ENCODE measurements around the gene FCAMR. TPM values are rescaled to one million over a fixed set of nuclear protein-coding genes. Genes with fewer than 3 reads are reported as not detected.
"Not testable (repeated sequence)": the region's sequence is repeated elsewhere in the genome, so short reads cannot be mapped to it uniquely, and the experiment has no call there.

The FCAMR gene
- polyA plus RNA-seq, 4 donors: 0.54 to 4.5 (median 0.91) TPM

- Histone ChIP-seq H3K27ac (ENCODE audit: low read depth in 1 of 3, low read length in 2 of 3) (peak overlapping the region in 2 of 3 donors; percentile 55 to 62), H3K27me3 (ENCODE audit: control insufficient read depth in 3 of 3, insufficient read depth in 3 of 3, low read length in 3 of 3) (no peaks in the 10 kb centered on the region), H3K4me1 (ENCODE audit: control insufficient read depth in 3 of 3, insufficient read depth in 2 of 3, low read depth in 1 of 3, low read length in 2 of 3) (peaks cover 4 to 31% (median 5%) of the 10 kb centered on the region in 3 donors), H3K9me3 (ENCODE audit: control insufficient read depth in 2 of 2, insufficient read depth in 1 of 2, low read depth in 1 of 2, low read length in 1 of 2) (no peaks in the 10 kb centered on the region), H3K36me3 (ENCODE audit: control insufficient read depth in 3 of 3, insufficient read depth in 2 of 3, low read depth in 1 of 3, low read length in 3 of 3) (peaks cover 5 to 37% (median 12%) of the 10 kb centered on the region in 3 donors), H3K4me3 (ENCODE audit: low read depth in 1 of 3, low read length in 3 of 3) (no peak overlapping the region)
- 46 to 55% (median 50%) methylated on average over 17 of the region's 17 CpGs for WGBS, 3 donors
- FAIRE-seq (no peak), DNase-seq (peak in 1 of 2 donors; percentile 18)
Observed at GRCh38 chr1:206930210-206930798, 40.0 kb downstream of the FCAMR start.

GRCh38 chr1:206929524-206929923, 40.7 kb downstream of the FCAMR start:
- Histone ChIP-seq H3K4me1 (ENCODE audit: control insufficient read depth in 3 of 3, insufficient read depth in 2 of 3, low read depth in 1 of 3, low read length in 2 of 3) (peaks cover 4 to 38% (median 5%) of the 10 kb centered on the region in 3 donors), H3K9me3 (ENCODE audit: control insufficient read depth in 2 of 2, insufficient read depth in 1 of 2, low read depth in 1 of 2, low read length in 1 of 2) (no peaks in the 10 kb centered on the region), H3K27me3 (ENCODE audit: control insufficient read depth in 3 of 3, insufficient read depth in 3 of 3, low read length in 3 of 3) (no peaks in the 10 kb centered on the region), H3K27ac (ENCODE audit: low read depth in 1 of 3, low read length in 2 of 3) (peak overlapping the region in 2 of 3 donors; percentile 55 to 62), H3K4me3 (ENCODE audit: low read depth in 1 of 3, low read length in 3 of 3) (no peak overlapping the region), H3K36me3 (ENCODE audit: control insufficient read depth in 3 of 3, insufficient read depth in 2 of 3, low read depth in 1 of 3, low read length in 3 of 3) (peaks cover 3 to 34% (median 12%) of the 10 kb centered on the region in 3 donors)
- FAIRE-seq: no peak
- DNase-seq: no peak
- WGBS, 3 donors: 60 to 78% (median 63%) methylated on average over 6 of the region's 6 CpGs

DNA sequence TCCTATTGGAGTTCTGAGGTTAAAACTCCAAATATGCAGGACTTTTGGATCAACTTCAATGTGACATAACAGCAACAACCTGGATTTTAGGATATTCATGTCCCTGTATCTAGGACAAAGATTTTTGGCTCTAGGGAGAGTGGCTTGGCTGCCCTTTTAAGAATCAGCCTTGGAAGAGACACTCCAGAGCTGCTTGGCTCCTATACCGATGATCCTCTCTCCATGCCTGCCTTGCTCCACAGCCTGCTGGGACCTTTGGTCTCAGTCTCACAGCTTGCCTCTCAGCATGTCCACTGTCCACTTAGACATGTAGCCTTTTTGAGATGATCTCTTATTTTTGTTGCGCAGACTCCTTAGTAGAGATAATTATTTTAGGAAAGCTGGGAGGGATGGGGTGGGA, 44.0 kb downstream of the FCAMR start:
- DNase-seq (peak in 1 of 2 donors; percentile 56), FAIRE-seq (no peak)
- Histone ChIP-seq H3K27me3 (ENCODE audit: control insufficient read depth in 3 of 3, insufficient read depth in 3 of 3, low read length in 3 of 3) (no peaks in the 10 kb centered on the region), H3K27ac (ENCODE audit: low read depth in 1 of 3, low read length in 2 of 3) (peak overlapping the region; percentile 71 to 94 (median 72)), H3K9me3 (ENCODE audit: control insufficient read depth in 2 of 2, insufficient read depth in 1 of 2, low read depth in 1 of 2, low read length in 1 of 2) (no peaks in the 10 kb centered on the region), H3K4me3 (ENCODE audit: low read depth in 1 of 3, low read length in 3 of 3) (no peak overlapping the region), H3K4me1 (ENCODE audit: control insufficient read depth in 3 of 3, insufficient read depth in 2 of 3, low read depth in 1 of 3, low read length in 2 of 3) (peaks cover 4 to 60% (median 5%) of the 10 kb centered on the region in 3 donors), H3K36me3 (ENCODE audit: control insufficient read depth in 3 of 3, insufficient read depth in 2 of 3, low read depth in 1 of 3, low read length in 3 of 3) (peaks cover 0 to 11% (median 8%) of the 10 kb centered on the region in 3 donors)
- WGBS, 3 donors: 45 to 66% (median 65%) methylated on average over 2 of the region's 2 CpGs

DNA sequence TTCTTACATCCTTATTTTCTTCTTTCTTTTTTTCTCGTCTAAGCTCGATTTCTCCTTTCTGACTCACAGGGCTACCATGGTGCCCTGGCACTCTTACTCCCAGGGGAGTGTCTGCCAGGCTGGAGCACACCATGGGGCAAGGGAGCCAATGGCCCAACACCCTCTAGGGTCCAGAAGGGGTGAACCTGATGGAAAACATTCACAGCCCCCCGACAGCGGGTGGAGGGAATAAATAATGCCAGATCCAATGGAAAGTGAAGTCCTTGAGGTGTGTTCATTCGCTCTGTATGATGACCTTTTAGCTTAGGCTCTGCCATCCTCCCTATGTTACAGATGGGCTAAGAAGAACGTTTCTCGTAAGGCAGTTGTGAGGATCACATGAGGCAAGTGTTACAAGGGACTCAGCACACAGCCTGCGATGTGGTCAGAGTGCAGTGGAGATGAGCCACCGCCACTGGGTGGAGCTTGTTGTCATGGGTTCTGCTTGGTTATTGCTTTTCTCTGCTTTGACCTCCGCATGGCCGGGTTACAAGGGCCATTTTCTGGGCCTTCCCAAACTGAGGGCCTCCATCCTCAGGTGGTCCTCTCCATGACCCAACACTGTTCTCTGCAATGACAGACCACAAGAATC, 45.0 kb downstream of the FCAMR start:
- peak; percentile 83 to 84 for DNase-seq
- 43 to 57% (median 50%) methylated on average over 11 of the region's 11 CpGs for WGBS, 3 donors
- no peak for FAIRE-seq

DNA sequence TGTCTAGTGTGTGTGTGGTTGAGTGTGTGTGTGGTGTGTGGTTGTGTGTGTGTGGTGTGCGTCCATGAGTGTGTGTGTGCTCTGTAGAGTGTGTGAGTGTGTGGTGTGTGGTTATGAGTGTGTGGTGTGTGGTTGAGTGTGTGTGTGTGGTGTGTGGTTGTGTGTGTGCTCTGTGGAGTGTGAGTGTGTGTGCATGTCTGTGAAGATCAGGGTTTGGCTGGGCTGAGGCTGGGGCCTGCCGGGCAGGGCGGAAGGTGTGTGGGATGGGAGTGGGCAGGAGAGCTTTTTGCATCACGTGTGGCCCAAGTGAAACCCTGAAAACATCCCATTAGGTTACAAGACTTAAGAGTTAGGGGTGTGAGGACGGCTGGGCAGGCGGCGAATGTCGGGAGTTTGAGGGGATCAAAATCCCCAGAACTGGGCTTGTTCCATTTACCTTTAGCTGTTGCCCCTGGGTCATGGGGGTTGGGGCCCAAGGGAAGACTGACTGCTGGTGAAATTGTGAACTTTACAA, 45.6 kb downstream of the FCAMR start:
- Histone ChIP-seq H3K9me3 (ENCODE audit: control insufficient read depth in 2 of 2, insufficient read depth in 1 of 2, low read depth in 1 of 2, low read length in 1 of 2) (no peaks in the 10 kb centered on the region), H3K27me3 (ENCODE audit: control insufficient read depth in 3 of 3, insufficient read depth in 3 of 3, low read length in 3 of 3) (no peaks in the 10 kb centered on the region), H3K4me3 (ENCODE audit: low read depth in 1 of 3, low read length in 3 of 3) (no peak overlapping the region), H3K36me3 (ENCODE audit: control insufficient read depth in 3 of 3, insufficient read depth in 2 of 3, low read depth in 1 of 3, low read length in 3 of 3) (peaks cover 0 to 3% (median 0%) of the 10 kb centered on the region in 3 donors), H3K4me1 (ENCODE audit: control insufficient read depth in 3 of 3, insufficient read depth in 2 of 3, low read depth in 1 of 3, low read length in 2 of 3) (peaks cover 0 to 61% (median 5%) of the 10 kb centered on the region in 3 donors), H3K27ac (ENCODE audit: low read depth in 1 of 3, low read length in 2 of 3) (peak overlapping the region; percentile 50 to 94 (median 82))
- WGBS, 3 donors: 69 to 78% (median 73%) methylated on average over 8 of the region's 8 CpGs
- DNase-seq (no peak), FAIRE-seq (no peak)

More for the DNA sequence above, 45.0 kb downstream of the FCAMR start:
- no peaks in the 10 kb centered on the region for H3K27me3 ChIP-seq (ENCODE audit: control insufficient read depth in 3 of 3, insufficient read depth in 3 of 3, low read length in 3 of 3)
- H3K27ac ChIP-seq (ENCODE audit: low read depth in 1 of 3, low read length in 2 of 3): peak overlapping the region; percentile 61 to 94 (median 82)
- no peaks in the 10 kb centered on the region for H3K9me3 ChIP-seq (ENCODE audit: control insufficient read depth in 2 of 2, insufficient read depth in 1 of 2, low read depth in 1 of 2, low read length in 1 of 2)
- peaks cover 0 to 7% (median 4%) of the 10 kb centered on the region in 3 donors for H3K36me3 ChIP-seq (ENCODE audit: control insufficient read depth in 3 of 3, insufficient read depth in 2 of 3, low read depth in 1 of 3, low read length in 3 of 3)
- H3K4me1 ChIP-seq (ENCODE audit: control insufficient read depth in 3 of 3, insufficient read depth in 2 of 3, low read depth in 1 of 3, low read length in 2 of 3): peaks cover 0 to 61% (median 5%) of the 10 kb centered on the region in 3 donors
- H3K4me3 ChIP-seq (ENCODE audit: low read depth in 1 of 3, low read length in 3 of 3): no peak overlapping the region

DNA sequence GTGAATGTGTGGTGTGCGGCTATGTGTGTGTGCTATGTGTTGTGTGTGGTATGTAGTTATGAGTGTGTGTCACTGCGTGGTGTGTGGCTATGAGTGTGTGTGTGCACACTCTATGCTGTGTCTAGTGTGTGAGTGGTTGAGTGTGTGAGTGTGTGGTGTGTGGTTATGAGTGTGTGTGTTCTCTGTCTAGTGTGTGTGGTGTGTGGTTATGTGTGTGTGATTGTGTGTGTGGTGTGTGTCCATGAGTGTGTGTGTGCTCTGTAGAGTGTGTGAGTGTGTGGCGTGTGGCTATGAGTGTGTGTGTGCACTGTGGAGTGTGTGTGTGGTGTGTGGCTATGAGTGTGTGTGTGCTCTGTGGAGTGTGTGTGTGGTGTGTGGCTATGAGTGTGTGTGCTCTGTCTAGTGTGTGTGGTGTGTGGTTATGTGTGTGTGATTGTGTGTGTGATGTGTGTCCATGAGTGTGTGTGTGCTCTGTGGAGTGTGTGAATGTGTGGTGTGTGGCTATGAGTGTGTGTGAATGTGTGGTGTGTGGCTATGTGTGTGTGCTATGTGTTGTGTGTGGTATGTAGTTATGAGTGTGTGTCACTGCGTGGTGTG, 46.2 kb downstream of the FCAMR start:
- WGBS, 3 donors: 95 to 96% (median 96%) methylated on average over 4 of the region's 4 CpGs
- H3K36me3 ChIP-seq (ENCODE audit: control insufficient read depth in 3 of 3, insufficient read depth in 2 of 3, low read depth in 1 of 3, low read length in 3 of 3); FAIRE-seq; H3K4me3 ChIP-seq (ENCODE audit: low read depth in 1 of 3, low read length in 3 of 3); H3K27me3 ChIP-seq (ENCODE audit: control insufficient read depth in 3 of 3, insufficient read depth in 3 of 3, low read length in 3 of 3); DNase-seq; H3K9me3 ChIP-seq (ENCODE audit: control insufficient read depth in 2 of 2, insufficient read depth in 1 of 2, low read depth in 1 of 2, low read length in 1 of 2): not testable (repeated sequence)
- Histone ChIP-seq H3K27ac (ENCODE audit: low read depth in 1 of 3, low read length in 2 of 3) (peak overlapping the region in 2 of 3 donors; percentile 50 to 82), H3K4me1 (ENCODE audit: control insufficient read depth in 3 of 3, insufficient read depth in 2 of 3, low read depth in 1 of 3, low read length in 2 of 3) (peaks cover 0 to 61% (median 5%) of the 10 kb centered on the region in 3 donors)

GRCh38 chr1:206923009-206923960, 47.0 kb downstream of the FCAMR start:
- no peaks in the 10 kb centered on the region for H3K27me3 ChIP-seq (ENCODE audit: control insufficient read depth in 3 of 3, insufficient read depth in 3 of 3, low read length in 3 of 3)
- H3K4me3 ChIP-seq (ENCODE audit: low read depth in 1 of 3, low read length in 3 of 3): no peak overlapping the region
- H3K27ac ChIP-seq (ENCODE audit: low read depth in 1 of 3, low read length in 2 of 3): peak overlapping the region; percentile 14 to 81 (median 61)
- DNase-seq (peak in 1 of 2 donors; percentile 59), FAIRE-seq (no peak)
- H3K36me3 ChIP-seq (ENCODE audit: control insufficient read depth in 3 of 3, insufficient read depth in 2 of 3, low read depth in 1 of 3, low read length in 3 of 3): no peaks in the 10 kb centered on the region
- no peaks in the 10 kb centered on the region for H3K9me3 ChIP-seq (ENCODE audit: control insufficient read depth in 2 of 2, insufficient read depth in 1 of 2, low read depth in 1 of 2, low read length in 1 of 2)
- peaks cover 0 to 56% (median 5%) of the 10 kb centered on the region in 3 donors for H3K4me1 ChIP-seq (ENCODE audit: control insufficient read depth in 3 of 3, insufficient read depth in 2 of 3, low read depth in 1 of 3, low read length in 2 of 3)
- 59 to 71% (median 63%) methylated on average over 12 of the region's 12 CpGs for WGBS, 3 donors

Measured in small intestine (tissue), 7 donors.